WERI-Rb-1 (cell line): ENCODE measurements around the gene SUFU.

Experiments used
- DNase-seq: peaks from one replicate; pipeline ENCODE4 v3.0.0-alpha.2; 2020
- H3K27ac ChIP-seq: fragments of 250-450 bp; sonication (Bioruptor Pico); 2 replicates; pipeline ENCODE4 v1.5.1; 2020; ENCODE audit warnings: mild to moderate bottlenecking, moderate library complexity
- H3K27me3 ChIP-seq: fragments of 250-450 bp; sonication (Bioruptor Pico); 2 replicates; pipeline ENCODE4 v1.5.1; 2021; ENCODE audit warnings: mild to moderate bottlenecking, low read depth, moderate library complexity; ENCODE audit not compliant: insufficient read depth, severe bottlenecking
- H3K36me3 ChIP-seq: fragments of 250-450 bp; sonication (Bioruptor Pico); 2 replicates; pipeline ENCODE4 v1.5.1; 2020; ENCODE audit warnings: mild to moderate bottlenecking, moderate library complexity
- H3K4me3 ChIP-seq: 2 replicates; pipeline ENCODE4 v1.5.1; 2011; ENCODE audit warnings: low read depth, mild to moderate bottlenecking, control low read depth, low read length
- H3K9me3 ChIP-seq: fragments of 250-450 bp; sonication (Bioruptor Pico); 2 replicates; pipeline ENCODE4 v1.5.1; 2021; ENCODE audit warnings: mild to moderate bottlenecking, moderate library complexity; ENCODE audit not compliant: severe bottlenecking
- TF ChIP-seq, protein P1 (sequence below): IDR thresholded peaks from 2 replicates; pipeline ENCODE4 v1.5.1; 2011; ENCODE audit warnings: low read depth, mild to moderate bottlenecking, control low read depth, inconsistent platforms, low read length

The SUFU gene

DNA sequence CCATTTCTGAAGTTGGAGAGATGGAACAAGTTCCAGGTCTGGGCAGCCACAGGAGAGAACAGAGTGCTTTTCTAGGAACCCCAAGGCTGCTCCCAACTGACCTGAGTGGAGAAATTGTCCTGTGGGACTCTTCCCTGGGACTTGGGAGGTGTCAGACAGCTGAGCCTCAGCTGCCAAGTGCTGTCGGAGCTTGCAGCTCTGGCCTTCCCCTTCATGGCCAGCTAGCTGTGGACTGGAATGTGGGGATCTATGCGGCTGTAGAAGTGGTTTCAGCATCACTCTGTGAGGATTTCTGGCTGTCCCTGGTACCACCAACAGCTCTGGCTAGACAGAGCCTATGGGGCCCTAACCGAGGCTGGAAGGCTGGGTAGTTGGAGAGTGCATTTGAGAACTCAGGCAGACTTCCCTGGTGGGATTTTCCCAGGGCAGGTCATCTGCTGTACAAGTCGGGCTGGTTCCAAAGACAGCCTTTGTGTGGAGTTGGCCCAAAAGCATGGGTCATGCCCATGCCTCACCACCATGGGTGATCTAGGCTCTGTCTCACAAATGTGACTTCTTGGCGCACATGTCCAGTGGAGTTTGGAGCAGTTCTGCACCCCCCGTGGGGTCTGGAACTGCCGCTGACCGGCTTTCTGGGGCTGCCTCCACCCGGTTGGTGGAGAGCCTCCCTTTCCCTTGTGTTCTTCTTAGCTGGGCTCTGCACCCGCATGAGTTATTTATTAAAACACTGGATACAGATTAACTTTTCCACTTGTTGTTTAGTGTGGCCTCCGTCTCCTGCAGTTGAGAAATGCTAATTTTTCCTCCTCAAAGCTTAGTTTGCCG, 10.9 kb downstream of the SUFU start:
- Histone ChIP-seq H3K9me3 (no peaks in the 10 kb centered on the region), H3K36me3 (peaks cover 36% of the 10 kb centered on the region), H3K4me3 (no peak overlapping the region), H3K27me3 (no peaks in the 10 kb centered on the region), H3K27ac (no peak overlapping the region)
- no peak for DNase-seq
- TF ChIP-seq, protein P1, sequence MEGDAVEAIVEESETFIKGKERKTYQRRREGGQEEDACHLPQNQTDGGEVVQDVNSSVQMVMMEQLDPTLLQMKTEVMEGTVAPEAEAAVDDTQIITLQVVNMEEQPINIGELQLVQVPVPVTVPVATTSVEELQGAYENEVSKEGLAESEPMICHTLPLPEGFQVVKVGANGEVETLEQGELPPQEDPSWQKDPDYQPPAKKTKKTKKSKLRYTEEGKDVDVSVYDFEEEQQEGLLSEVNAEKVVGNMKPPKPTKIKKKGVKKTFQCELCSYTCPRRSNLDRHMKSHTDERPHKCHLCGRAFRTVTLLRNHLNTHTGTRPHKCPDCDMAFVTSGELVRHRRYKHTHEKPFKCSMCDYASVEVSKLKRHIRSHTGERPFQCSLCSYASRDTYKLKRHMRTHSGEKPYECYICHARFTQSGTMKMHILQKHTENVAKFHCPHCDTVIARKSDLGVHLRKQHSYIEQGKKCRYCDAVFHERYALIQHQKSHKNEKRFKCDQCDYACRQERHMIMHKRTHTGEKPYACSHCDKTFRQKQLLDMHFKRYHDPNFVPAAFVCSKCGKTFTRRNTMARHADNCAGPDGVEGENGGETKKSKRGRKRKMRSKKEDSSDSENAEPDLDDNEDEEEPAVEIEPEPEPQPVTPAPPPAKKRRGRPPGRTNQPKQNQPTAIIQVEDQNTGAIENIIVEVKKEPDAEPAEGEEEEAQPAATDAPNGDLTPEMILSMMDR = no peak

DNA sequence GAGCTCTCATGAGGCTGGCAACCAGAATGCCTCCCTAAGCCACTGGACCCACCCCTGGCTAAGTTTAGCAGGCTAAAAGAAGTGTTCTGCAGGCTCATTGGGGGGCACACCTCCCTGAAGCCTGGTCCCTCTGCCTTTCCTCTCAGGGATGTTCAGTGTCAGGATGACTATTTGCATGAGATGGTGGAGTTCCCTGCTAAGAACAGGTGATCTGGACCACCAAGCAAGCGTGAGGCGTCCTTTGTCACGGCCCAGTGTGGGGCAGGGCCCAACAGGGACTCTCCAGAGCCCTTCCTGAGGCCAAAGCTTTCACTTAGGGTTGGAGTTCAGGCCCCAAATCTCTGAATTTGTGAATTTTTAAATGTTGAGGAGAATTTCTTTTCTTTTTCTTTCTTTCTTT, 12.0 kb downstream of the SUFU start:
- no peak for DNase-seq
- no peaks in the 10 kb centered on the region for H3K27me3 ChIP-seq
- TF ChIP-seq, protein P1 = no peak
- H3K27ac ChIP-seq = no peak overlapping the region
- H3K4me3 ChIP-seq = no peak overlapping the region
- H3K36me3 ChIP-seq = peaks cover 28% of the 10 kb centered on the region
- no peaks in the 10 kb centered on the region for H3K9me3 ChIP-seq

DNA sequence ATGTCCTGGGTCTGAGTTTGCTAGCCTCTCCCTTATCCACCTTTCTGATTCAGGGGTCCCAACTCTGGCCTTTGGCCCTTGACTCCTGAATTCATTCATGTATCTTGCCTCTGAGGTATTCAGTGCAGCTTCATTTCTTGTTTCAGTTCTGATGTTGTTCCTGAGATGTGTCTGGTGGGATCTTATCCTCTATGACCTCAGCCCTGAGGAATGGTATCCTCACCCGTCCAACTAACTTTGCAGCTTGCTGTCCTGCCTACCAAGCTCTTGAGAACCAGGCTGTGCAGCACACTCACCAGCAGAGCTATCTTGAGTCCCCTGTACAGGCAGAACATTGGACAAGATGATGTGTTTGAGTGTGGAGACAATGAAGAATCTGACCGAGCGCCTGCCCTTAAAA, 13.8 kb downstream of the SUFU start:
- no peaks in the 10 kb centered on the region for H3K9me3 ChIP-seq
- TF ChIP-seq, protein P1 = no peak
- no peak overlapping the region for H3K27ac ChIP-seq
- H3K4me3 ChIP-seq = no peak overlapping the region
- no peak for DNase-seq
- peaks cover 21% of the 10 kb centered on the region for H3K36me3 ChIP-seq
- H3K27me3 ChIP-seq = no peaks in the 10 kb centered on the region

DNA sequence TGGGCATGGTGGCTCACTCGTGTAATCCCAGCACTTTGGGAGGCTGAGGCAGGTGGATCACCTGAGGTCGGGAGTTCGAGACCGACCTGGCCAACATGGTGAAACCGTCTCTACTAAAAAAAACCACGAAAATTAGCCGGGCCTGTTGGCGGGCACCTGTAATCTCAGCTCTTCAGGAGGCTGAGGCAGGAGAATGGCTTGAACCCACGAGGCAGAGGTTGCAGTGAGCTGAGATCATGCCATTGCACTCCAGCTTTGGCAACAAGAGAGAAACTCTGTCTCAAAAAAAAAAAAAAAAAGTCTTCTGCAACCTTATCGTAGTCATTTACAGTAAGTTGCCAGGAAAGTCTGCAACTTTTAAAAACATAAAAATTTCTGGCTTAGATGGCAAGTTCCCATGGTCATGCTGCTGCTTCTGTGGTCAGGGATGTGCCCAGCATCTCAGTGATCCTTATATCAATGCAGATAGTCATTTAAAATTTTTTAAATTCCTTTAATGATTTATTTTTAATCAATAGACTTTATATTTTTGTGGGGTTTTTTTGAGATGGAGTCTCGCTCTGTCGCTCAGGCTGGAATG, 15.6 kb downstream of the SUFU start:
- TF ChIP-seq, protein P1 = no peak
- no peak overlapping the region for H3K4me3 ChIP-seq

DNA sequence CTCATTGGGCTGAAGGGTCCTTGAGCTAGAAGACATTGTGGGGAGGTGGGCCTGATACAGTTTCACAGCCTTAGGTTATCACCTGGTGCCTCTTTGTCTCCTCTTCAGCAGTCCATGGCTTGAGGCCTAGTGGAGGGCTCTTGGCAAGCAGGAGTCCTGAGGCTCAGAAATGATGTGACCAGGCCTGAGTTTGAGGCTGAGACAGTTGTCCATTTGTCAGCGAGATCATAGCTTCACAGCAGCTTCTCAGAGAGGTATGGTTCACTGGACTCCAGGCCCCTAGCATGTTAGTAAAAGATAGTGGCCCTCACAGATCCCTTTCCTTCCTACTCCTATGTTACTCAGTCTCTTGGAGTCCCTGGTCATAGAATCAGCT, 19.1 kb downstream of the SUFU start:
- H3K36me3 ChIP-seq = peaks cover 4% of the 10 kb centered on the region
- no peak for DNase-seq
- no peak overlapping the region for H3K27ac ChIP-seq
- TF ChIP-seq, protein P1 = no peak
- no peaks in the 10 kb centered on the region for H3K9me3 ChIP-seq
- H3K4me3 ChIP-seq = no peak overlapping the region
- no peaks in the 10 kb centered on the region for H3K27me3 ChIP-seq

More for the DNA sequence above, 15.6 kb downstream of the SUFU start:
- Histone ChIP-seq H3K27ac (no peak overlapping the region), H3K36me3 (peaks cover 7% of the 10 kb centered on the region), H3K27me3 (no peaks in the 10 kb centered on the region), H3K9me3 (no peaks in the 10 kb centered on the region)
- no peak for DNase-seq
